Lung (tissue), 12 donors: ENCODE measurements around the gene CENPP. TPM values are rescaled to one million over a fixed set of nuclear protein-coding genes. Genes with fewer than 3 reads are reported as not detected.

Experiments
- ATAC-seq: fragments of 200-7000 bp; cut with Tn5 transposase; one replicate; pipeline ENCODE4 v1.9.1; 2020; ENCODE audit warnings: moderate number of reproducible peaks; ENCODE audit not compliant: insufficient read depth, low FRiP score
- DNase-seq, 3 donors: peaks; one replicate each; pipeline ENCODE4 v3.0.0-alpha.2; 2013 to 2017
- H3K27ac ChIP-seq, 2 donors: one replicate each; pipeline ENCODE4 v1.5.1; 2013; ENCODE audit warnings: mild to moderate bottlenecking in 2 of 2, moderate library complexity in 2 of 2, control low read depth in 1 of 2, inconsistent platforms in 1 of 2, low read depth in 1 of 2, low read length in 1 of 2
- H3K27me3 ChIP-seq, 3 donors: one replicate each; pipeline ENCODE4 v1.5.1; 2013; ENCODE audit warnings: low read length in 2 of 3; ENCODE audit not compliant: control insufficient read depth in 3 of 3, insufficient read depth in 3 of 3
- H3K36me3 ChIP-seq, 4 donors: one replicate each; pipeline ENCODE4 v1.5.1; 2013; ENCODE audit warnings: low read length in 4 of 4, mild to moderate bottlenecking in 1 of 4, moderate library complexity in 1 of 4; ENCODE audit not compliant: control insufficient read depth in 4 of 4, insufficient read depth in 4 of 4
- H3K4me1 ChIP-seq, 5 donors: one replicate each; pipeline ENCODE4 v1.5.1; 2013; ENCODE audit warnings: low read length in 5 of 5, mild to moderate bottlenecking in 2 of 5, moderate library complexity in 1 of 5; ENCODE audit not compliant: control insufficient read depth in 5 of 5, insufficient read depth in 5 of 5
- H3K4me3 ChIP-seq: one replicate; pipeline ENCODE4 v1.5.1; 2013; ENCODE audit warnings: mild to moderate bottlenecking, control low read depth, moderate library complexity
- H3K9ac ChIP-seq, 2 donors: one replicate each; pipeline ENCODE4 v1.5.1; 2013; ENCODE audit warnings: low read length in 2 of 2, control low read depth in 1 of 2; ENCODE audit not compliant: insufficient read depth in 1 of 2
- H3K9me3 ChIP-seq, 4 donors: one replicate each; pipeline ENCODE4 v1.5.1; 2013; ENCODE audit warnings: low read length in 3 of 4, mild to moderate bottlenecking in 1 of 4, moderate library complexity in 1 of 4; ENCODE audit not compliant: control insufficient read depth in 4 of 4, insufficient read depth in 3 of 4
- CTCF ChIP-seq: IDR thresholded peaks from 2 replicates; pipeline ENCODE4 v1.5.1; 2012; ENCODE audit warnings: mild to moderate bottlenecking; ENCODE audit errors: control extremely low read depth, extremely low read depth
- WGBS, 2 donors: extraction: QIAGEN DNeasy Blood & Tissue Kit; methylation state at CpG; one replicate each; pipeline ENCODE4 v1.1.7; 2013; 5-methylcytosine and 5-hydroxymethylcytosine counted together
- polyA plus RNA-seq, 2 donors: library from polyadenylated mRNA; stranded (reverse); fragments of 200-250 nt; gene quantifications; one replicate each; pipeline ENCODE4 v1.2.1, GENCODE V29; 2013
- total RNA-seq, 2 donors: library from RNA; depleted of rRNA in 1 of 2; stranded (reverse); fragments of >200 nt in 1 of 2; gene quantifications; one replicate each; pipeline ENCODE4 v1.2.1, GENCODE V29; 2014 to 2021
- donor health status: control.
- donor health status: control.
- donor health status: Bipolar disorder and iron deficiency.
- donor health status: healthy.
- donor health status: DM: yes; HTN: yes; CAD: no.

The CENPP gene
- total and polyA plus RNA-seq, 4 donors, result 1.2 to 11.8 (median 2.9) TPM

- ATAC-seq (no peak), DNase-seq (no peak)
- 89 to 95% methylated on average over 7 of the region's 7 CpGs for WGBS, 2 donors
- Histone ChIP-seq H3K4me1 (peaks cover 0 to 5% (median 0%) of the 10 kb centered on the region in 5 donors), H3K36me3 (peaks cover 21 to 55% (median 31%) of the 10 kb centered on the region in 4 donors), H3K27ac (no peak overlapping the region), H3K9ac (no peak overlapping the region), H3K4me3 (no peak overlapping the region), H3K9me3 (no peaks in the 10 kb centered on the region), H3K27me3 (no peaks in the 10 kb centered on the region)
- TF ChIP-seq CTCF, result no peak
These were observed 313.4 kb downstream of the CENPP start for GRCh38 chr9:92639124-92639523.

- Histone ChIP-seq H3K4me3 (no peak overlapping the region), H3K27me3 (no peaks in the 10 kb centered on the region), H3K27ac (no peak overlapping the region), H3K36me3 (peaks cover 22 to 59% (median 31%) of the 10 kb centered on the region in 4 donors), H3K9me3 (no peaks in the 10 kb centered on the region), H3K9ac (no peak overlapping the region), H3K4me1 (no peaks in the 10 kb centered on the region)
- ATAC-seq (no peak), DNase-seq (no peak)
- TF ChIP-seq CTCF, result no peak
- WGBS, 2 donors, result 92 to 94% methylated on average over 9 of the region's 9 CpGs
These were observed 314.1 kb downstream of the CENPP start for GRCh38 chr9:92639791-92640271.

GRCh38 chr9:92640398-92641091, 314.8 kb downstream of the CENPP start:
- Histone ChIP-seq H3K27ac (no peak overlapping the region), H3K27me3 (no peaks in the 10 kb centered on the region), H3K4me3 (no peak overlapping the region), H3K9me3 (no peaks in the 10 kb centered on the region), H3K4me1 (no peaks in the 10 kb centered on the region), H3K36me3 (peaks cover 26 to 61% (median 34%) of the 10 kb centered on the region in 4 donors), H3K9ac (no peak overlapping the region)
- DNase-seq (no peak), ATAC-seq (no peak)
- 94 to 96% methylated on average over 8 of the region's 8 CpGs for WGBS, 2 donors
- TF ChIP-seq CTCF, result no peak
